Measurements from ENCODE around the gene PSMG1. TPM values are rescaled to one million over a fixed set of nuclear protein-coding genes. Genes with fewer than 3 reads are reported as not detected.
"Not testable (repeated sequence)": the region's sequence is repeated elsewhere in the genome, so short reads cannot be mapped to it uniquely, and the experiment has no call there.

PSMG1 gene
- total and polyA plus RNA-seq, 12 donors = 14.8 to 29.4 (median 25.5) TPM

DNA sequence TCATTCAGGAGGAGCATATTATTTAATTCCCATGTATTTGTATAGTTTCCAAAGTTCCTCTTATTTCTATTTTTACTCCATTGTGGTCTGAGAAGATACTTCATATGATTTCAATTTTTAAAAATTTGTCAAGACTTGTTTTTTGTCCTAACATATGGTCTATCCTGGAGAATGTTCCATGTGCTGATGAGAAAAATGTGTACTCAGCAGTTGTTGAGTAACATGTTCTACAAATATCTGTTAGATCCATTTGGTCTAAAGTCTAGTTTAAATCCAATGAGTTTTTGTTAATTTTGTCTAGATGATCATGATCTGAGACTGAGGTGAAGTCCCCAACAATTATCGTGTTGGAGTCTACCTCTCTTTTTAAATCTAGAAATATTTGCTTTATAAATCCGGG is 14.5 kb downstream of the PSMG1 start:
- intact Hi-C loops (cut with DNase I) = no loop called here
- Histone ChIP-seq H3K4me3 (no peak overlapping the region), H3K27me3 (no peaks in the 10 kb centered on the region), H3K36me3 (peaks cover 0 to 41% (median 0%) of the 10 kb centered on the region in 9 donors), H3K9me3 (peaks cover 0 to 19% (median 8%) of the 10 kb centered on the region in 11 donors), H3K4me1 (no peaks in the 10 kb centered on the region), H3K27ac (no peak overlapping the region)
- 98 to 100% methylated on average over 2 of the region's 2 CpGs for WGBS, 2 donors
- TF ChIP-seq, protein P1, sequence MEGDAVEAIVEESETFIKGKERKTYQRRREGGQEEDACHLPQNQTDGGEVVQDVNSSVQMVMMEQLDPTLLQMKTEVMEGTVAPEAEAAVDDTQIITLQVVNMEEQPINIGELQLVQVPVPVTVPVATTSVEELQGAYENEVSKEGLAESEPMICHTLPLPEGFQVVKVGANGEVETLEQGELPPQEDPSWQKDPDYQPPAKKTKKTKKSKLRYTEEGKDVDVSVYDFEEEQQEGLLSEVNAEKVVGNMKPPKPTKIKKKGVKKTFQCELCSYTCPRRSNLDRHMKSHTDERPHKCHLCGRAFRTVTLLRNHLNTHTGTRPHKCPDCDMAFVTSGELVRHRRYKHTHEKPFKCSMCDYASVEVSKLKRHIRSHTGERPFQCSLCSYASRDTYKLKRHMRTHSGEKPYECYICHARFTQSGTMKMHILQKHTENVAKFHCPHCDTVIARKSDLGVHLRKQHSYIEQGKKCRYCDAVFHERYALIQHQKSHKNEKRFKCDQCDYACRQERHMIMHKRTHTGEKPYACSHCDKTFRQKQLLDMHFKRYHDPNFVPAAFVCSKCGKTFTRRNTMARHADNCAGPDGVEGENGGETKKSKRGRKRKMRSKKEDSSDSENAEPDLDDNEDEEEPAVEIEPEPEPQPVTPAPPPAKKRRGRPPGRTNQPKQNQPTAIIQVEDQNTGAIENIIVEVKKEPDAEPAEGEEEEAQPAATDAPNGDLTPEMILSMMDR (IDR thresholded peaks at IDR 0.05) = no peak
- DNase-seq (no peak), ATAC-seq (no peak)

DNA sequence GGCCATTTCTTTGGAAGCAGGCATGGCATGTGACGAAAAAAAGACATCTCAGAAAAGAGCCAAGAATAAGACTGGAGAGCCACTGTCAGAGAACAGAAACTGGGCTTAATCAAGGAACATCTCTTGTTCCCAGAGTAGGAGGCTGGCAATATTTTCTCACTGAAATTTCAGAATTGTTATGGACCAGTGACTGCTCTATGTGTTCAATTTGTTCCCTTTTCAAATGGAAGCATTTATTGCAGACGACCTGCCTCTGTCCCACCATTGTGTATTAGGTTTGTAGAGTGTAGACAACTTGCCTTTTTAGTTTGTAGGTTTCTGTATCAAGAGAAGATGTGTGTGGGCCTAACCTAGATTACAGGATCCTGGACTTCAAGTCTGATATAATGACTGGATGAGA is 18.7 kb downstream of the PSMG1 start:
- no peak overlapping the region for H3K27ac ChIP-seq
- WGBS, 2 donors = 90% methylated on average over 2 of the region's 2 CpGs
- no peak for ATAC-seq
- H3K9me3 ChIP-seq = peaks cover 0 to 22% (median 8%) of the 10 kb centered on the region in 11 donors
- peaks cover 0 to 6% (median 0%) of the 10 kb centered on the region in 9 donors for H3K36me3 ChIP-seq
- H3K4me1 ChIP-seq = peaks cover 0 to 9% (median 0%) of the 10 kb centered on the region in 9 donors
- TF ChIP-seq, protein P1 (IDR thresholded peaks at IDR 0.05) = no peak
- H3K4me3 ChIP-seq = no peak overlapping the region
- H3K27me3 ChIP-seq = no peaks in the 10 kb centered on the region
- intact Hi-C loops (cut with DNase I) = no loop called here
- DNase-seq = no peak

DNA sequence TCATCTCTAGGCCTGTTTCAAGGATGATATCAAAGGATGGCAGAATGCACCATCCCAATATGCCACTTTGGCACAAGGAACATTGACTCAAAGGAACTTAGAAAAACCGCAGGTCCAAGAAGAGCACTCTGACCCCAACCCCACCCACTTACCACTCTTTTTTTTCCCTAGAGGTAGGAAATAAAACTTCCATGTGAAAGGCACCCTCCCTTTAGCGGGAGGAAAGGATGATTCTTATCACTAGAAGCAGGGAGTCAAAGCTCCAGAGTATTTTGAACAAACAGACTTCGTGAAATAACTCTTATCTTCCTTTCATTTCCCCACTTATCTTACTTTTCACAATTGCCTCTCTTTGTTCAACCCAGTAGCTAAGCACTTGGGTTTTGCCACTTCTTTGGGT is 22.2 kb downstream of the PSMG1 start:
- Histone ChIP-seq H3K4me1 (peaks cover 0 to 9% (median 0%) of the 10 kb centered on the region in 9 donors), H3K4me3 (no peak overlapping the region), H3K27ac (no peak overlapping the region), H3K9me3 (peaks cover 0 to 15% (median 8%) of the 10 kb centered on the region in 11 donors), H3K36me3 (no peaks in the 10 kb centered on the region), H3K27me3 (no peaks in the 10 kb centered on the region)
- DNase-seq (no peak), ATAC-seq (no peak)
- 36 to 46% methylated on average over 3 of the region's 3 CpGs for WGBS, 2 donors
- TF ChIP-seq, protein P1 (IDR thresholded peaks at IDR 0.05) = no peak
- intact Hi-C loops (cut with DNase I) = no loop called here

DNA sequence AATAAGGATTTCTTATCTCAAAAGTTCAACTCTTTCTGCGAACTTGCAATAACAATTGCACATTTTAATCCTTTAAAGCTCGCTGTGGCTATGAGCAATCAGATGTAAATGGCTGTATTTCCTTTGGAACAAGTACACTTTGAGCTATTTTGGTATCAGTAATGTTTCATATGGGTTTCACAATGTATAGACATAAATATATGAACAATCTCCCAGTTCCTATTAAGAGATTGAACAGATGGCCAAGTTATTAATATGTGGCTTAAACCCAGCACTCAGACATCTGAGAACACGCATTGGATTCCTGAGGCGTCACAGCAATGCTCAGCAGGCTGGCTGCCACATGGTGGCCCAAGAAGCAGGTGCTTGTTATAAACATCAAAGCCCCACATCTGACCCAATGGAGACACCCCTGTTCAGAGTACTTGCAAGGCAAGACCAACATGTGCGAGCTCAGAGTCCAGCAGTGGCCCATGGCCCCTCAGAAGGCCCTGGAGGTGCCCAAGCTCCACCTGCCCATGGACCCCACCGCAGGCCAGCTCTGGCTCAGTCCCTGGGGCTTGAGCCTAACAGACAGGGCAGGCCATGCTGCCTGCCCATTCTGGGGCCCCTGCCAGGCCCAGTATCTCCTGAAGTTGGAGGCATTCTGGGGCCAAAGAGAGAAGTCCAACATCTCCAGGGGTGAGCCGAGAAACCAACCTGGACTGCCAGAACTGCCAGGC is 23.7 kb downstream of the PSMG1 start:
- DNase-seq = no peak
- 80 to 94% methylated on average over 7 of the region's 7 CpGs for WGBS, 2 donors
- no peak overlapping the region for H3K27ac ChIP-seq
- H3K4me1 ChIP-seq = peaks cover 0 to 9% (median 0%) of the 10 kb centered on the region in 9 donors
- no peaks in the 10 kb centered on the region for H3K27me3 ChIP-seq
- peak in 1 of 8 donors; percentile 33 for ATAC-seq
- H3K9me3 ChIP-seq = peaks cover 0 to 10% (median 6%) of the 10 kb centered on the region in 11 donors
- intact Hi-C loops (cut with DNase I) = loop anchor here in 2 of 10 donors (10.0 kb wide), 2 partner anchors 645 to 995 kb away; no protein-coding TSS in a partner anchor
- H3K36me3 ChIP-seq = no peaks in the 10 kb centered on the region
- H3K4me3 ChIP-seq = no peak overlapping the region
- TF ChIP-seq, protein P1 (IDR thresholded peaks at IDR 0.05) = no peak

DNA sequence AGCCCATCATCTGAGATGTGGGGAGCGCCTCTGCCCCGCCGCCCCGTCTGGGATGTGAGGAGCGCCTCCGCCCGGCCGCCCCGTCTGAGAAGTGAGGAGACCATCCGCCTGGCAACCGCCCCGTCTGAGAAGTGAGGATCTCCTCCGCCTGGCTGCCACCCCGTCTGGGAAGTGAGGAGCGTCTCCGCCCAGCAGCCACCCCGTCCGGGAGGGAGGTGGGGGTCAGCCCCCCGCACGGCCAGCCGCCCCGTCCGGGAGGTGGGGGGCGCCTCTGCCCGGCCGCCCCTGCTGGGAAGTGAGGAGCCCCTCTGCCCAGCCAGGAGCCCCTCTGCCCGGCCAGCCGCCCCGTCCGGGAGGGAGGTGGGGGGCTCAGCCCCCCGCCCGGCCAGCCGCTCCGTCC is 26.0 kb downstream of the PSMG1 start:
- 96% methylated on average over 23 to 34 of the region's 34 CpGs for WGBS, 2 donors

More for the DNA sequence above, 26.0 kb downstream of the PSMG1 start:
- intact Hi-C loops (cut with DNase I) = loop anchor here in 2 of 10 donors (10.0 kb wide), 2 partner anchors 642 to 992 kb away; no protein-coding TSS in a partner anchor
- DNase-seq, H3K36me3 ChIP-seq, H3K27me3 ChIP-seq, H3K4me3 ChIP-seq, H3K9me3 ChIP-seq, H3K4me1 ChIP-seq, ATAC-seq, H3K27ac ChIP-seq: not testable (repeated sequence)
